K562 (cell line): Measurements from ENCODE around the gene CDADC1. TPM values are rescaled to one million over a fixed set of nuclear protein-coding genes. Genes with fewer than 3 reads are reported as not detected.

Experiments used
- ATAC-seq: fragments of 200-7000 bp; cut with Tn5 transposase; 3 replicates; pipeline ENCODE4 v1.9.1; 2020; ENCODE audit warnings: moderate library complexity
- BruUV-seq: library from RNA; stranded (reverse); fragments of 400-500 nt; replicated peaks from 2 replicates; lab custom pipeline; 2021; lab: Mats Ljungman, UMichigan
- CTCF ChIA-PET: fragments of 300-600 bp; formaldehyde crosslinking; extraction: SDS; loops from one replicate; lab custom pipeline; 2021; ENCODE audit warnings: low intra/inter-chr PET ratio; lab: Yijun Ruan, JAX
- POLR2A ChIA-PET: fragments of 300-600, 350-650 bp; sonication (Branson Sonifier 250); formaldehyde crosslinking; extraction: SDS; loops from one replicate; lab custom pipeline; 2021; ENCODE audit warnings: antibody characterized with exemption, inconsistent platforms; lab: Yijun Ruan, JAX
- DNase-seq, 4 experiments: peaks; one replicate each; pipeline versions ENCODE4 v3.0.0 to v3.0.0-alpha.2; 2011 to 2018; ENCODE audit warnings: low spot score in 3 of 4, mixed read lengths in 3 of 4; ENCODE audit errors: extremely low read depth in 1 of 4
- FAIRE-seq: peaks from 2 replicates; lab custom pipeline; 2011; peaks lifted over from hg19 to GRCh38; lab: Jason Lieb, UNC
- H2AFZ ChIP-seq: 2 replicates; pipeline ENCODE4 v1.6.0; 2011; ENCODE audit warnings: low read depth, low read length, control low read depth, inconsistent platforms
- H3K27ac ChIP-seq: fragments of 200-600 bp; 3 replicates; pipeline ENCODE4 v1.8.0; 2011; ENCODE audit warnings: low read depth, mild to moderate bottlenecking, control low read depth, inconsistent platforms, low read length, moderate library complexity, mixed read lengths; ENCODE audit errors: extremely low read depth
- H3K27me3 ChIP-seq, 2 experiments: fragments of 300-600 bp in 1 of 2; 2 replicates in 1 of 2; 3 replicates in 1 of 2; pipeline versions ENCODE4 v1.6.0 to v1.8.0; 2011; ENCODE audit warnings: inconsistent platforms in 2 of 2, low read length in 2 of 2, mild to moderate bottlenecking in 1 of 2, mixed read lengths in 1 of 2, moderate library complexity in 1 of 2; ENCODE audit not compliant: control insufficient read depth in 2 of 2, insufficient read depth in 2 of 2
- H3K36me3 ChIP-seq: fragments of 300-600 bp; 3 replicates; pipeline ENCODE4 v1.8.0; 2011; ENCODE audit warnings: mild to moderate bottlenecking, low read length, inconsistent platforms; ENCODE audit not compliant: control insufficient read depth, insufficient read depth
- H3K4me1 ChIP-seq, 2 experiments: fragments of 200-600 bp in 1 of 2; replicated peaks in 1 of 2; 2 replicates in 1 of 2; 3 replicates in 1 of 2; pipeline versions ENCODE4 v1.5.1 to v1.8.0; 2011; ENCODE audit warnings: inconsistent platforms in 2 of 2, low read length in 2 of 2, mild to moderate bottlenecking in 1 of 2, mixed read lengths in 1 of 2, moderate library complexity in 1 of 2; ENCODE audit not compliant: control insufficient read depth in 2 of 2, insufficient read depth in 2 of 2
- H3K4me2 ChIP-seq: 2 replicates; pipeline ENCODE4 v1.6.1; 2011; ENCODE audit warnings: low read length, control low read depth, inconsistent platforms, mixed read lengths; ENCODE audit not compliant: insufficient read depth
- H3K4me3 ChIP-seq: fragments of 200-600 bp; sonication (generic), shearing (Covaris generic); 2 replicates; pipeline ENCODE4 v1.5.1; 2016; ENCODE audit warnings: control low read depth, inconsistent platforms
- H3K79me2 ChIP-seq: fragments of 200-600 bp; 3 replicates; pipeline ENCODE4 v1.8.0; 2011; ENCODE audit warnings: low read length, inconsistent platforms; ENCODE audit not compliant: control insufficient read depth, insufficient read depth
- H3K9ac ChIP-seq, 2 experiments: 2 replicates each; pipeline versions ENCODE4 v1.6.0 to v1.6.1; 2011; ENCODE audit warnings: low read depth in 2 of 2, low read length in 2 of 2, control low read depth in 1 of 2, inconsistent platforms in 1 of 2, mild to moderate bottlenecking in 1 of 2, mixed read lengths in 1 of 2; ENCODE audit not compliant: insufficient read depth in 1 of 2
- H3K9me1 ChIP-seq: one replicate; pipeline ENCODE4 v1.6.0; 2011; ENCODE audit warnings: inconsistent platforms, mild to moderate bottlenecking, low read length, moderate library complexity; ENCODE audit not compliant: control insufficient read depth, insufficient read depth
- H3K9me3 ChIP-seq: replicated peaks from 2 replicates; pipeline ENCODE4 v1.5.1; 2011; ENCODE audit warnings: low read depth, low read length, inconsistent platforms; ENCODE audit not compliant: control insufficient read depth, insufficient read depth
- H4K20me1 ChIP-seq: replicated peaks from 2 replicates; pipeline ENCODE4 v1.6.1; 2011; ENCODE audit warnings: low read length, inconsistent platforms, mixed read lengths; ENCODE audit not compliant: control insufficient read depth, insufficient read depth
- ETV6 ChIP-seq, 3 experiments: fragments of 150-350 bp in 1 of 3; sonication (generic) in 1 of 3; formaldehyde crosslinking in 1 of 3; IDR thresholded peaks; 2 replicates each; pipeline versions ENCODE4 v1.6.1 to v1.8.0; 2014 to 2022; ENCODE audit warnings: borderline replicate concordance in 2 of 3, low read depth in 2 of 3, antibody characterized with exemption in 1 of 3, low read length in 1 of 3, mild to moderate bottlenecking in 1 of 3, missing genetic modification reagents in 1 of 3
- NFE2L1 ChIP-seq: fragments of 450-650 bp; IDR thresholded peaks from 2 replicates; pipeline ENCODE4 v1.6.1; 2016; ENCODE audit warnings: missing genetic modification characterization, low read depth, mild to moderate bottlenecking, missing compliant biosample characterization, moderate library complexity, borderline replicate concordance
- POLR2A ChIP-seq: fragments of 450-650 bp; conservative IDR thresholded peaks from 2 replicates; pipeline ENCODE4 v1.6.1; 2016
- ZBTB7A ChIP-seq: IDR thresholded peaks from 2 replicates; pipeline ENCODE4 v1.6.1; 2011; ENCODE audit warnings: low read depth, mild to moderate bottlenecking, low read length, moderate library complexity, borderline replicate concordance; ENCODE audit not compliant: control insufficient read depth
- ZNF224 ChIP-seq: sonication (generic); formaldehyde crosslinking; IDR thresholded peaks from 2 replicates; pipeline ENCODE4 v1.8.0; 2022; ENCODE audit warnings: mild to moderate bottlenecking, missing genetic modification reagents
- WGBS: fragments of 100-300 bp; shearing (Covaris generic); methylation state at CpG from one replicate; pipeline ENCODE4 v1.1.6; 2016; ENCODE audit warnings: low coverage, mixed read lengths; ENCODE audit not compliant: insufficient coverage; ENCODE audit errors: missing lambda C conversion rate; 5-methylcytosine and 5-hydroxymethylcytosine counted together
- in situ Hi-C: fragments of 300-500 bp; cut with MboI; formaldehyde crosslinking; loops from 4 replicates; pipeline ENCODE4 v1.15.0; 2018; ENCODE audit warnings: inconsistent platforms, mixed read lengths
- intact Hi-C: fragments of 100-400 bp; cut with micrococcal nuclease; formaldehyde crosslinking; loops from 2 replicates; pipeline ENCODE4 v1.14.2; 2022
- polyA plus RNA-seq, 8 experiments: library from polyadenylated mRNA; depleted of rRNA in 4 of 8; stranded (reverse) in 5 of 8; unstranded in 3 of 8; fragments of >200 nt; fragmentation: Nextera tagmentation in 2 of 8; fragmentation: Illumina TruSeq in 1 of 8; extraction: Ambion mirVana in 2 of 8; extraction: Trizol in 1 of 8; gene quantifications; 2 replicates each; pipeline versions ENCODE4 v1.2.1 to v1.2.3, GENCODE V29; 2011 to 2014; ENCODE audit warnings: inconsistent platforms in 1 of 8, missing spikeins in 1 of 8
- total RNA-seq, 7 experiments: library from RNA; depleted of rRNA in 6 of 7; stranded (reverse); fragments of >200 nt in 6 of 7; fragmentation: Illumina TruSeq in 2 of 7; extraction: Trizol in 2 of 7; gene quantifications; 2 replicates each; pipeline versions ENCODE4 v1.2.1 to v1.2.3, GENCODE V29; 2011 to 2021; ENCODE audit warnings: low replicate concordance in 1 of 7
- TF ChIP-seq, protein P1 (sequence below): fragments of 450-650 bp; IDR thresholded peaks from 2 replicates; pipeline ENCODE4 v1.6.1; 2017; ENCODE audit warnings: antibody characterized with exemption
- TF ChIP-seq, protein P2 (sequence below): fragments of 450-650 bp; formaldehyde crosslinking; IDR thresholded peaks from 2 replicates; pipeline ENCODE4 v1.4.0; 2020; ENCODE audit warnings: mild to moderate bottlenecking
- TF ChIP-seq, protein P3 (sequence below): IDR thresholded peaks from 2 replicates; pipeline ENCODE4 v1.6.1; 2016; ENCODE audit warnings: missing genetic modification characterization, missing compliant biosample characterization

CDADC1 gene
- total and polyA plus RNA-seq, 9 of the 15 experiments (the other 6 are each of a cell fraction or from before 2014, with no cell fraction given) = 4.1 to 11.8 (median 6.3) TPM

DNA sequence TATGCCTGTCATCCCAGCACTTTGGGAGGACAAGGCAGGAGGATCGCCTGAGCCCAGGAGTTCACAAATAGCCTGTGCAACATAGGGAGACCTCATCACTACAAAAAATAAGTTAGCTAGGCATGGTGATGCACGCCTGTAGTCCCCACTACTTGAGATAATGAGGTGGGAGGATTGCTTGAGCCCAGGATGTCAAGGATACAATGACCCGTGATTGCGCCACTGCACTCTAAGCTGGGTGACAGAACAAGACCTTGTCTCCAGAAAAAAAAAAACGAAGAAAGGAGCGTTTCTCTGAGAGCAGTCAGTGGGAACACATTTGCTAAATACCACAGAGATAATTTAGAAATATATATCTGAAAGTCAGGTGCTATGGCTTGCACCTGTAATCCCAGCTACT lies 11.9 kb downstream of the CDADC1 start (continued):
- TF ChIP-seq ETV6 (IDR thresholded peaks at IDR 0.05; ENCODE audit: borderline replicate concordance in 1 of 2, low read depth in 2 of 2, low read length in 1 of 2) (no peak), ETV6 (CRISPR knock-in tag; IDR thresholded peaks at IDR 0.05; ENCODE audit: borderline replicate concordance) (no peak), ZBTB7A (no peak), NFE2L1 (no peak), POLR2A (no peak)
- TF ChIP-seq, protein P1, sequence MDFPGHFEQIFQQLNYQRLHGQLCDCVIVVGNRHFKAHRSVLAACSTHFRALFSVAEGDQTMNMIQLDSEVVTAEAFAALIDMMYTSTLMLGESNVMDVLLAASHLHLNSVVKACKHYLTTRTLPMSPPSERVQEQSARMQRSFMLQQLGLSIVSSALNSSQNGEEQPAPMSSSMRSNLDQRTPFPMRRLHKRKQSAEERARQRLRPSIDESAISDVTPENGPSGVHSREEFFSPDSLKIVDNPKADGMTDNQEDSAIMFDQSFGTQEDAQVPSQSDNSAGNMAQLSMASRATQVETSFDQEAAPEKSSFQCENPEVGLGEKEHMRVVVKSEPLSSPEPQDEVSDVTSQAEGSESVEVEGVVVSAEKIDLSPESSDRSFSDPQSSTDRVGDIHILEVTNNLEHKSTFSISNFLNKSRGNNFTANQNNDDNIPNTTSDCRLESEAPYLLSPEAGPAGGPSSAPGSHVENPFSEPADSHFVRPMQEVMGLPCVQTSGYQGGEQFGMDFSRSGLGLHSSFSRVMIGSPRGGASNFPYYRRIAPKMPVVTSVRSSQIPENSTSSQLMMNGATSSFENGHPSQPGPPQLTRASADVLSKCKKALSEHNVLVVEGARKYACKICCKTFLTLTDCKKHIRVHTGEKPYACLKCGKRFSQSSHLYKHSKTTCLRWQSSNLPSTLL = no peak

DNA sequence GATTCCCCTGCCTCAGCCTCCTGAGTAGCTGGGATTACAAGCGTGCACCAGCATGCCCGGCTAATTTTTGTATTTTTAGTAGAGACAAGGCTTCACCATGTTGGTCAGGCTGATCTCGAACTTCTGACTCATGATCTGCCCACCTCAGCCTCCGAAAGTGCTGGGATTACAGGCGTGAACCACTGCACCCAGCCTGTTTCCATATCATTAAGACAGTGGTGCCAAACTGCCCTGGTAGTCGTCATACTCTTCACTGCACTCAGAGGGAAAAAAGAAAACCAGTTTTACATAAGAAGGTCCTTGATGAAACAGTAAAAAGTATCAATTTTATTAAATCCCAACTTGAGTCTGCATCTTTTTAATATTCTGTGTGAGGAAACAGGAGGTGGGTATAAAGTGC lies 14.9 kb downstream of the CDADC1 start:
- Histone ChIP-seq H3K4me3 (no peak overlapping the region), H3K9me3 (no peaks in the 10 kb centered on the region), H3K36me3 (peaks cover 15% of the 10 kb centered on the region; the same call in 2 of the 3 replicates), H3K4me1 (no peaks in the 10 kb centered on the region), H4K20me1 (no peaks in the 10 kb centered on the region), H3K4me2 (no peak overlapping the region), H3K9ac (no peak overlapping the region), H2AFZ (no peak overlapping the region), H3K79me2 (no peaks in the 10 kb centered on the region), H3K9me1 (no peaks in the 10 kb centered on the region), H3K27me3 (no peaks in the 10 kb centered on the region), H3K27ac (no peak overlapping the region)
- ATAC-seq (no peak), DNase-seq (no peak), FAIRE-seq (no peak)
- ChIA-PET CTCF (no interaction called here), POLR2A (interaction anchor here (0.7 to 1.1 kb wide), 3 partner anchors 9 to 348 kb away, joined by 3 read pairs; no protein-coding TSS in a partner anchor)
- BruUV-seq = no TSS peak
- in situ Hi-C loops (no loop called here), intact Hi-C loops (no loop called here)
- TF ChIP-seq ZNF224 (CRISPR knock-in tag) = no peak
- TF ChIP-seq, protein P2, sequence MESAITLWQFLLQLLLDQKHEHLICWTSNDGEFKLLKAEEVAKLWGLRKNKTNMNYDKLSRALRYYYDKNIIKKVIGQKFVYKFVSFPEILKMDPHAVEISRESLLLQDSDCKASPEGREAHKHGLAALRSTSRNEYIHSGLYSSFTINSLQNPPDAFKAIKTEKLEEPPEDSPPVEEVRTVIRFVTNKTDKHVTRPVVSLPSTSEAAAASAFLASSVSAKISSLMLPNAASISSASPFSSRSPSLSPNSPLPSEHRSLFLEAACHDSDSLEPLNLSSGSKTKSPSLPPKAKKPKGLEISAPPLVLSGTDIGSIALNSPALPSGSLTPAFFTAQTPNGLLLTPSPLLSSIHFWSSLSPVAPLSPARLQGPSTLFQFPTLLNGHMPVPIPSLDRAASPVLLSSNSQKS (CRISPR knock-in tag) = no peak
- TF ChIP-seq, protein P3, sequence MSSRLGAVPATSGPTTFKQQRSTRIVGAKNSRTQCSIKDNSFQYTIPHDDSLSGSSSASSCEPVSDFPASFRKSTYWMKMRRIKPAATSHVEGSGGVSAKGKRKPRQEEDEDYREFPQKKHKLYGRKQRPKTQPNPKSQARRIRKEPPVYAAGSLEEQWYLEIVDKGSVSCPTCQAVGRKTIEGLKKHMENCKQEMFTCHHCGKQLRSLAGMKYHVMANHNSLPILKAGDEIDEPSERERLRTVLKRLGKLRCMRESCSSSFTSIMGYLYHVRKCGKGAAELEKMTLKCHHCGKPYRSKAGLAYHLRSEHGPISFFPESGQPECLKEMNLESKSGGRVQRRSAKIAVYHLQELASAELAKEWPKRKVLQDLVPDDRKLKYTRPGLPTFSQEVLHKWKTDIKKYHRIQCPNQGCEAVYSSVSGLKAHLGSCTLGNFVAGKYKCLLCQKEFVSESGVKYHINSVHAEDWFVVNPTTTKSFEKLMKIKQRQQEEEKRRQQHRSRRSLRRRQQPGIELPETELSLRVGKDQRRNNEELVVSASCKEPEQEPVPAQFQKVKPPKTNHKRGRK (tag) = no peak
- WGBS = 88% methylated on average over 5 of the region's 6 CpGs
